ENCODE data around the gene DYNC2H1. TPM values are rescaled to one million over a fixed set of nuclear protein-coding genes. Genes with fewer than 3 reads are reported as not detected.

The DYNC2H1 gene
- total RNA-seq, 4 donors from 2014 or later: 4.7 to 14.0 (median 8.1) TPM

GRCh38 chr11:103434073-103434411 is 324.8 kb downstream of the DYNC2H1 start:
- DNase-seq: no peak
- no peak overlapping the region for H3K4me3 ChIP-seq
- TF ChIP-seq CTCF (IDR thresholded peaks at IDR 0.05) (no peak), POLR2A (IDR thresholded peaks at IDR 0.05) (no peak)
- H3K27me3 ChIP-seq: no peaks in the 10 kb centered on the region
- H3K27ac ChIP-seq: no peak overlapping the region
- H3K36me3 ChIP-seq: no peaks in the 10 kb centered on the region
- H3K4me1 ChIP-seq: no peaks in the 10 kb centered on the region
- H3K9me3 ChIP-seq: no peaks in the 10 kb centered on the region

GRCh38 chr11:103436131-103436770 is 327.0 kb downstream of the DYNC2H1 start:
- Histone ChIP-seq H3K27ac (no peak overlapping the region), H3K27me3 (no peaks in the 10 kb centered on the region), H3K9me3 (no peaks in the 10 kb centered on the region), H3K4me1 (no peaks in the 10 kb centered on the region), H3K4me3 (no peak overlapping the region), H3K36me3 (no peaks in the 10 kb centered on the region)
- DNase-seq: no peak
- TF ChIP-seq POLR2A (IDR thresholded peaks at IDR 0.05) (no peak), CTCF (IDR thresholded peaks at IDR 0.05) (no peak)

- DNase-seq: no peak
- no peaks in the 10 kb centered on the region for H3K27me3 ChIP-seq
Measured at GRCh38 chr11:103441021-103441420, 331.8 kb downstream of the DYNC2H1 start.

DNA sequence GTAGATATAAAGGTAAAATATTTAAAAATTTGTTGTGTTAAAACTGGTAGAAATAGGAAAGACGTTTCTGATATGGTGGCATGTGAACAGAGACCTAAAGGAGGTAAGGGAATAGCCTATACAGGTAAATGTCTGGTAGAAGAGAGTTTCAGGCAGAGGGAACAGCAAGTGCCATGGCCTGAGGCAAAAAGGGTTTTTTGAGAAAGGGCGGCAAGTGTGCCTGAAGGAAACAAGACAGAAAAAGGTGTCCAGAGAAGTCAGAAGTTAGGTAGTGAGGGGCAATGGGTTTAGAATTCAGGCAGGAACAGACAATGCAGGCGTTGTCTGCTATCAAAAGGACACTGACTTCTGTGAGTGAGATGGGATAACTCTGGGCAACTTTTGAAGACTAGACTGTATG is 339.7 kb downstream of the DYNC2H1 start:
- Histone ChIP-seq H3K9me3 (no peaks in the 10 kb centered on the region), H3K27ac (no peak overlapping the region), H3K4me1 (no peaks in the 10 kb centered on the region), H3K4me3 (no peak overlapping the region), H3K27me3 (no peaks in the 10 kb centered on the region), H3K36me3 (no peaks in the 10 kb centered on the region)
- no peak for DNase-seq
- TF ChIP-seq POLR2A (IDR thresholded peaks at IDR 0.05) (no peak), CTCF (IDR thresholded peaks at IDR 0.05) (no peak)

More at GRCh38 chr11:103441021-103441420, 331.8 kb downstream of the DYNC2H1 start:
- TF ChIP-seq CTCF (IDR thresholded peaks at IDR 0.05) (no peak), POLR2A (IDR thresholded peaks at IDR 0.05) (no peak)
- Histone ChIP-seq H3K4me3 (no peak overlapping the region), H3K27ac (no peak overlapping the region), H3K36me3 (no peaks in the 10 kb centered on the region), H3K4me1 (no peaks in the 10 kb centered on the region), H3K9me3 (no peaks in the 10 kb centered on the region)

DNA sequence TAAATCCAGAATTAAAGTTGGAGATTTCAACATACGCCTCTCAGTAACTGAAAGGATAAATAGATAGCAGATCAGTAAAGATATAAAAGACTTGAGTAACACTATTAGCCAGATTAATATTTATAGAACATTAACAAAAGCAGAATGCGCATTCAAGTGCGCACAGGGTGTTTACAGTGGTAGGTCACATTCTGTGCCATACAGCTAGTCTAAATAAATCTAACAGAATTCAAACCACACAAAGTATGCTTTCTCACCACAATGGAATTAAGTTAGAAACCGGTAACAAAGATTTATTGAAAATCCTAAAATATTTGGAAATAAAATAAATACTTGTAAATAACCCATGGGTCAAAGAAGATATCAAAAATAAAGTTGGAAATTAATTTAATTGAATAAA is 341.0 kb downstream of the DYNC2H1 start:
- no peaks in the 10 kb centered on the region for H3K27me3 ChIP-seq
- H3K9me3 ChIP-seq: no peaks in the 10 kb centered on the region
- H3K4me1 ChIP-seq: no peaks in the 10 kb centered on the region
- no peak for TF ChIP-seq POLR2A (IDR thresholded peaks at IDR 0.05)
- no peak for TF ChIP-seq CTCF (IDR thresholded peaks at IDR 0.05)
- no peaks in the 10 kb centered on the region for H3K36me3 ChIP-seq
- no peak overlapping the region for H3K27ac ChIP-seq
- DNase-seq: no peak
- no peak overlapping the region for H3K4me3 ChIP-seq

DNA sequence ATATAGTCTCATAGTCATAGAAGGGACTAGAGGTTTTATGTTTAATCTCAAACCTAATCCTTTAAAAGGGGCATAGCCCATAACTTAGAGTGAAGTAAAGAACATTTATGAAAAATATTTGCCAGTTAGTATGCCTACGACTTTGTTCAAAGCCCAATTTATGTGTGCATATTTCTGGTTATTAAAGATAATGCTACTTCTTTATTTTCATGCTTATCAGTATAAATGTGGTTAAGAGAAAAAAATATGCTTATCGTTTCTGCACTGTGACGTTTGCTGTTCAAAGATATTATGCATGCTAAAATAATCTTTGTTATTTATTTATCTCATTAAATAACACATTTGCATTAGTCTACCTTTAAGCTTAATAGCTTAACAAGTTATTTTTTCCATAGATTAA is 343.9 kb downstream of the DYNC2H1 start:
- DNase-seq: no peak
- no peaks in the 10 kb centered on the region for H3K27me3 ChIP-seq
- no peak overlapping the region for H3K27ac ChIP-seq
- H3K9me3 ChIP-seq: no peaks in the 10 kb centered on the region
- no peak for TF ChIP-seq CTCF (IDR thresholded peaks at IDR 0.05)
- no peak for TF ChIP-seq POLR2A (IDR thresholded peaks at IDR 0.05)
- H3K36me3 ChIP-seq: no peaks in the 10 kb centered on the region
- H3K4me1 ChIP-seq: no peaks in the 10 kb centered on the region
- no peak overlapping the region for H3K4me3 ChIP-seq

All from Peyer's patch (tissue), 4 donors.